Lower leg skin (tissue), 4 donors: ENCODE results near the gene APBA1. TPM values are rescaled to one million over a fixed set of nuclear protein-coding genes. Genes with fewer than 3 reads are reported as not detected.
"Not testable (repeated sequence)": the region's sequence is repeated elsewhere in the genome, so short reads cannot be mapped to it uniquely, and the experiment has no call there.

Experiments
- DNase-seq, 2 donors: peaks; one replicate each; pipeline ENCODE4 v3.0.0-alpha.2; 2019; ENCODE audit warnings: low spot score in 2 of 2
- H3K4me3 ChIP-seq: fragments of 200-600 bp; sonication (generic); 2 replicates; pipeline ENCODE4 v1.5.1; 2017; ENCODE audit warnings: mild to moderate bottlenecking, low read depth; ENCODE audit not compliant: poor library complexity, severe bottlenecking
- POLR2A ChIP-seq, 2 donors: fragments of 450-650 bp; IDR thresholded peaks; one replicate each; pipeline ENCODE4 v1.6.1; 2016 to 2017; ENCODE audit warnings: antibody characterized with exemption in 2 of 2, mild to moderate bottlenecking in 1 of 2, moderate library complexity in 1 of 2
- WGBS, 2 donors: methylation state at CpG; one replicate each; pipeline ENCODE4 v1.1.5; 2018; 5-methylcytosine and 5-hydroxymethylcytosine counted together
- intact Hi-C: fragments of 100-400 bp; cut with DNase I; formaldehyde crosslinking; loops from one replicate; pipeline ENCODE4 v1.15.0; 2023; ENCODE audit warnings: low total_unique reads
- total RNA-seq, 4 donors: library from RNA; depleted of rRNA; stranded (reverse); fragments of >200 nt; gene quantifications; one replicate each; pipeline ENCODE4 v1.1.0, GENCODE V29; 2016
- TF ChIP-seq, protein P1 (sequence below), 3 donors: fragments of 450-650 bp; IDR thresholded peaks; one replicate each; pipeline ENCODE4 v1.5.1; 2016; ENCODE audit warnings: antibody characterized with exemption in 3 of 3, mild to moderate bottlenecking in 3 of 3, moderate library complexity in 2 of 3

Gene APBA1
- total RNA-seq, 4 donors from 2014 or later, result 4.9 to 12.7 (median 8.7) TPM

- no peak for DNase-seq
- WGBS, 2 donors, result 95 to 98% methylated on average over 3 of the region's 3 CpGs
- TF ChIP-seq POLR2A (IDR thresholded peaks at IDR 0.05), result no peak
- TF ChIP-seq, protein P1, sequence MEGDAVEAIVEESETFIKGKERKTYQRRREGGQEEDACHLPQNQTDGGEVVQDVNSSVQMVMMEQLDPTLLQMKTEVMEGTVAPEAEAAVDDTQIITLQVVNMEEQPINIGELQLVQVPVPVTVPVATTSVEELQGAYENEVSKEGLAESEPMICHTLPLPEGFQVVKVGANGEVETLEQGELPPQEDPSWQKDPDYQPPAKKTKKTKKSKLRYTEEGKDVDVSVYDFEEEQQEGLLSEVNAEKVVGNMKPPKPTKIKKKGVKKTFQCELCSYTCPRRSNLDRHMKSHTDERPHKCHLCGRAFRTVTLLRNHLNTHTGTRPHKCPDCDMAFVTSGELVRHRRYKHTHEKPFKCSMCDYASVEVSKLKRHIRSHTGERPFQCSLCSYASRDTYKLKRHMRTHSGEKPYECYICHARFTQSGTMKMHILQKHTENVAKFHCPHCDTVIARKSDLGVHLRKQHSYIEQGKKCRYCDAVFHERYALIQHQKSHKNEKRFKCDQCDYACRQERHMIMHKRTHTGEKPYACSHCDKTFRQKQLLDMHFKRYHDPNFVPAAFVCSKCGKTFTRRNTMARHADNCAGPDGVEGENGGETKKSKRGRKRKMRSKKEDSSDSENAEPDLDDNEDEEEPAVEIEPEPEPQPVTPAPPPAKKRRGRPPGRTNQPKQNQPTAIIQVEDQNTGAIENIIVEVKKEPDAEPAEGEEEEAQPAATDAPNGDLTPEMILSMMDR (IDR thresholded peaks at IDR 0.05), result no peak
- intact Hi-C loops, result no loop called here
- no peak overlapping the region for H3K4me3 ChIP-seq
These were observed 229.0 kb downstream of the APBA1 start for GRCh38 chr9:69443178-69443577.

GRCh38 chr9:69442486-69442885, 229.7 kb downstream of the APBA1 start:
- intact Hi-C loops, result no loop called here
- whole genome bisulfite sequencing, 2 donors, result 90 to 91% methylated on average over 5 of the region's 5 CpGs
- TF ChIP-seq, protein P1 (IDR thresholded peaks at IDR 0.05), result no peak
- no peak for TF ChIP-seq POLR2A (IDR thresholded peaks at IDR 0.05)
- no peak overlapping the region for H3K4me3 ChIP-seq
- no peak for DNase-seq

GRCh38 chr9:69440254-69440955, 231.8 kb downstream of the APBA1 start:
- H3K4me3 ChIP-seq, intact Hi-C loops, DNase-seq: not testable (repeated sequence)
- 94% methylated on average over 15 of the region's 15 CpGs for WGBS, 2 donors

DNA sequence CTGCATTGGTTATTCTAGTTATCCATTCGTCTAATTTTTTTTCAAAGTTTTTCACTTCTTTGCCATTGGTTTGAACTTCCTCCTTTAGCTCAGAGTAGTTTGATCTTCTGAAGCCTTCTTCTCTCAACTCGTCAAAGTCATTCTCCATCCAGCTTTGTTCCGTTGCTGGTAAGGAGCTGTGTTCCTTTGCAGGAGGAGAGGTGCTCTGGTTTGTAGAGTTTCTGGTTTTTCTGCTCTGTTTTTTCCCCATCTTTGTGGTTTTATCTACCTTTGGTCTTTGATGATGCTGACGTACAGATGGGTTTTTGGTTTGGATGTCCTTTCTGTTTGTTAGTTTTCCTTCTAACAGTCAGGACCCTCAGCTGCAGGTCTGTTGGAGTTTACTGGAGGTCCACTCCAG, 232.5 kb downstream of the APBA1 start:
- WGBS, 2 donors, result 94 to 96% methylated on average over 4 of the region's 4 CpGs
- intact Hi-C loops, H3K4me3 ChIP-seq, DNase-seq: not testable (repeated sequence)

GRCh38 chr9:69433968-69434367, 238.2 kb downstream of the APBA1 start:
- no peak for TF ChIP-seq POLR2A (IDR thresholded peaks at IDR 0.05)
- TF ChIP-seq, protein P1 (IDR thresholded peaks at IDR 0.05), result no peak
- DNase-seq, result peak in 1 of 2 donors; percentile 39
- intact Hi-C loops, result no loop called here
- WGBS, 2 donors, result 92 to 98% methylated on average over 6 of the region's 6 CpGs
- H3K4me3 ChIP-seq, result no peak overlapping the region

GRCh38 chr9:69433392-69433791, 238.8 kb downstream of the APBA1 start:
- no peak for DNase-seq
- WGBS, 2 donors, result 42 to 46% methylated on average over 1 of the region's 1 CpG
- intact Hi-C loops, result no loop called here
- TF ChIP-seq, protein P1 (IDR thresholded peaks at IDR 0.05), result no peak
- no peak for TF ChIP-seq POLR2A (IDR thresholded peaks at IDR 0.05)
- no peak overlapping the region for H3K4me3 ChIP-seq

DNA sequence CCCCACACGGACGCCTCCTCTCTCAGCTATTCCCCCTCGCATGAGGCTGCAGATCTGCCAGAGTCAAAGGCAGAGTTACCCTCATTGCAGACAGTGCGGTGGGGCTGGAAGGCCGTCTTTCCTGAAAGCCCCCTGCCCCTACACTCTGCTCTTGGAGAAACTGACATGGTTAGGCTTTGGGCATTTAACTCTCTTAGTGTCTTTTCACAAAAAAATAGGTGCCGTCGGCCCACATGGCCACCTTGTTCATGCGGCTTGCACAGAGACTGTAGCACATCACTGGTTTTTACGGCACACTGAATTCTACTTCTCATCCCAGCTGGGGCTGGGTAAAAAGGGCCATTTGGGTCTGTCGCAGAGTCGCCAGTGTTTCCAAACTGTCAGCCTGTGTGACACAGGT, 239.5 kb downstream of the APBA1 start:
- TF ChIP-seq, protein P1 (IDR thresholded peaks at IDR 0.05), result no peak
- TF ChIP-seq POLR2A (IDR thresholded peaks at IDR 0.05), result no peak
- no peak overlapping the region for H3K4me3 ChIP-seq
- intact Hi-C loops, result no loop called here
- peak in 1 of 2 donors; percentile 63 for DNase-seq
- 92 to 97% methylated on average over 11 of the region's 11 CpGs for WGBS, 2 donors
